GM18511 (cell line): ENCODE measurements around the gene FGD5.

ENCODE experiments used
- ATAC-seq: cut with Tn5 transposase; IDR thresholded peaks from one replicate; pipeline ENCODE4 v1.9.1; 2021; ENCODE audit warnings: mild to moderate bottlenecking, moderate library complexity; ENCODE audit not compliant: unreplicated experiment

Gene FGD5

GRCh38 chr3:14872706-14873105 lies 53.9 kb downstream of the FGD5 start:
- ATAC-seq = no peak

DNA sequence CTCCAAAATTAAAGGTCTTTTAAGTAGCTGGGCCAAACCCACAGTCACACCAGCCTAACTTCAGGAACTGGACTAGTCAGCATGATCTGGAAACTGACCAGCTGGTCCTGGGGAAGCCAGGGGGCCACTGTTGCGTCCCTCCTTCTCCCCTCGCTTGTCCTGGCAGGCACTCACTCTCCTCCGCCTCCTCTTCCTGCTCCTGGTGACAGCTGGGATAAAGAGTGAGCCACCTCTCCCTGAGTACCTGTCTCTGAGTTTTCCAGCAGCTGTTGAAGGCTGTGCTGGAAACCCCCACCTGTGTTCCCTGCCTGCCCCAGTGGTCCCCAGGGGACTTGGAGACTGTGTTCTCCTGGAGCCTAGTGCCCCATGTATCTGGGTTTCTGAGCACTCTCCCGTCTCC lies 56.0 kb downstream of the FGD5 start:
- no peak for ATAC-seq

GRCh38 chr3:14875411-14876175 lies 56.8 kb downstream of the FGD5 start:
- no peak for ATAC-seq

GRCh38 chr3:14876921-14877333 lies 58.2 kb downstream of the FGD5 start:
- ATAC-seq = no peak

- no peak for ATAC-seq
These were observed 58.7 kb downstream of the FGD5 start for GRCh38 chr3:14877469-14877868.

GRCh38 chr3:14879211-14879874 lies 60.6 kb downstream of the FGD5 start:
- ATAC-seq = no peak

GRCh38 chr3:14880447-14881106 lies 61.8 kb downstream of the FGD5 start:
- ATAC-seq = no peak

- no peak for ATAC-seq
These were observed 64.5 kb downstream of the FGD5 start for GRCh38 chr3:14883226-14883625.

GRCh38 chr3:14884665-14885064 lies 65.9 kb downstream of the FGD5 start:
- ATAC-seq = no peak

DNA sequence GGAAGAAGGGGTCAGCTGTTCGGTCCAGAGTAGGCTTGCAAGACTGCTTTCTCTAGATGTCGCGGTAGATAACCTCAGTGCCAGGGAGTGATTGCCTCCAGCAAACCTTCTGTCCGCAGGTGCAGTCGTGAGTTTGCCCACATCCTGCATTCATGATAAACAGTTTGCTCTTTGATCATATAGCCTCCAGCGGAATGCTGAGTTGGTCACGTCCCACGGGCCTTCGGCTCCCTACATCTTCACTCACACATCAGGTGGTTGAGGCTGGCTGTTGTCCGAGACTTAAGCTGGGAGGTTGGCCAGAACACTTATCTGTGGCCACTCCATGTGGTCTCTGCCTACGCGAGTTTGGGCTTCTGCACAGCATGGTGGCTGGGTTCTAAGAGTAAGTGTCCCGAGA lies 66.5 kb downstream of the FGD5 start:
- no peak for ATAC-seq

GRCh38 chr3:14886101-14886500 lies 67.3 kb downstream of the FGD5 start:
- no peak for ATAC-seq

DNA sequence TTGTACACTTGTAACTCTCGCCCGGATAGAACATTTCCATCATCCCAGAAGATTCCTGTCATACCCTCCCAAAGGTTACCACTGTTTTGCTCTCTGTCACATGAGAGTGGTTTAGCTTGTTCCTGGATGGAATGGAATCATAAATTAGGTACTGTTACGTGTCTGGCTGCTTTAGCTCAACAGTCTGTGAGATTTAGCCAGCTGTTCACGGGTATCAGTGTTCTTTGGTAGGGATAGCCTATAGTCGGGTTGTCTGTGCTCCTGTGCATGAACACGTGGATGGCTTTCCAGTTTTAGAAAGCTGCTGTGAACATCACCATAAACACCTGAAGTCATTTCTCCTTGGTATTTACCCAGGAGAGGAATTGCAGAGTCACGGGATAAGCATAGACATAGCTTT lies 70.4 kb downstream of the FGD5 start:
- ATAC-seq = no peak

DNA sequence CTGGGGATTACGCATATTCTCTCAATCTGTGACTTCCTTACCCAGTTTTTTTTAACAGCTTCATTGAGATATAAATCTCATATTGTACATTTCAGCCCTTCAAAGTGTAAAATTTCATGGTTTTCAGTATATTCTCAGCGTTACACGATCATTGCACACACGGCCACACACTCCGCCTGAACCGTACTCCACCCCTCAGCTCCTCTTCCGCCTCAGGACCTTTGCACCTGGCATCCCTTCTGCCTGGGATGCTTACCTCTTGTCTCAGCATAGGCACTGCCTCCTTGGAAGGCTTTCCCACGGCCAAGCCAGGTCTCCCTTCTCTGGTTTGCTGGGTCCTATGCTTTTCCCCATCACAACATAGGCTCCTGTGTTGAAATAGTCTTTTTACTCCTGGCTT lies 71.2 kb downstream of the FGD5 start:
- no peak for ATAC-seq

DNA sequence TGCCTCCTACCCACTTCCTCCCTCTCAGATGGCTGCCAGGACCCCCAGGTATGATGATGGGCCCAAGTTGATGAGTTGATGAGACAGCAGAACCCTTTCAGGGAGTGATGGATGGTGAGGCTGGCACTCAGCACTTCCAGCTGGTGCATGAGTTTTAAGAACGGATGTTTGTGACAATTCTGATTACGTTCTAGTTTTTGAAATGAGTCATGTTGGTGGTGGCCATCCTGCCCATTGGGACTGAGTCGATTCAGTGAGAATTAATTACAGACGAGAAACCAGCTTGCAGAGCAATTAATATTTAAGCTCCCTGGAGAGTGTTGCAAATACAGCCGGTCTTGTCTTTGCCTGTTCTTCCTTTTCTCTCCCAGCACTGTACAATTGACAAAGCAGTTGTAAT lies 71.7 kb downstream of the FGD5 start:
- ATAC-seq = no peak

GRCh38 chr3:14891135-14892132 lies 72.7 kb downstream of the FGD5 start:
- ATAC-seq = no peak

DNA sequence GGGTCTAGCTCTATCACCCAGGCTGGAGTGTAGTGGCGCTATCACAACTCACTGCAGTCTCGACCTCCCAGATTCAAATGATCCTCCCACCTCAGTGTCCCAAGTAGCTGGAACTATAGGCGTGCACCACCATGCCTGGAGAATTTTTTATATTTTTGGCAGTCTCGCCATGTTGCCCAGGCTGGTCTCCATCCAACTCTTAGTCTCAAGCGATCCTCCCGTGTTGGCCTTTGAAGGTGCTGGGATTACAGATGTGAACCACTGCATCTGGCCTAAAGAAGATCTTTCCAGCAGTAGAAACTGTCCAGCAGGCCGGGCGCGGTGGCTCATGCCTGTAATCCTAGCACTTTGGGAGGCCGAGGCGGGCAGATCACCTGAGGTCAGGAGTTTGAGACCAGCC lies 73.5 kb downstream of the FGD5 start:
- no peak for ATAC-seq

DNA sequence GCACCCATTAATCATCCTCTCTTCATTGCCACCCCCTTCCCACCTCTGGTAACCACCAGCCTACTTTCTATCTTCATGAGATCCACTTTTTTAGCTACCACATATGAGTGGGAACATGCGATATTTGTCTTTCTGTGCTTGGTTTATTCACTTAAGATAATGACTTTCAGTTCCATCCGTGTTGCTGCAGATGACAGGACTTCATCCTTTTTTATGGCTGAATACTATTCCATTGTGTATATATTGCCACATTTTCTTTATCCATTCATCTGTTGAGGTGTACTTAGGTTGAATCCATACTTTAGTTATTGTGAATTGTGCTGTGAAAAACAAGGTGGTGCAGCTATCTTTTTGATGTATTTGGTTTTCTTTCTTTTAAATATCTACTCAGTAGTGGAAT lies 75.3 kb downstream of the FGD5 start:
- no peak for ATAC-seq

GRCh38 chr3:14897266-14897665 lies 78.5 kb downstream of the FGD5 start:
- no peak for ATAC-seq

GRCh38 chr3:14898929-14899328 lies 80.2 kb downstream of the FGD5 start:
- ATAC-seq = no peak

DNA sequence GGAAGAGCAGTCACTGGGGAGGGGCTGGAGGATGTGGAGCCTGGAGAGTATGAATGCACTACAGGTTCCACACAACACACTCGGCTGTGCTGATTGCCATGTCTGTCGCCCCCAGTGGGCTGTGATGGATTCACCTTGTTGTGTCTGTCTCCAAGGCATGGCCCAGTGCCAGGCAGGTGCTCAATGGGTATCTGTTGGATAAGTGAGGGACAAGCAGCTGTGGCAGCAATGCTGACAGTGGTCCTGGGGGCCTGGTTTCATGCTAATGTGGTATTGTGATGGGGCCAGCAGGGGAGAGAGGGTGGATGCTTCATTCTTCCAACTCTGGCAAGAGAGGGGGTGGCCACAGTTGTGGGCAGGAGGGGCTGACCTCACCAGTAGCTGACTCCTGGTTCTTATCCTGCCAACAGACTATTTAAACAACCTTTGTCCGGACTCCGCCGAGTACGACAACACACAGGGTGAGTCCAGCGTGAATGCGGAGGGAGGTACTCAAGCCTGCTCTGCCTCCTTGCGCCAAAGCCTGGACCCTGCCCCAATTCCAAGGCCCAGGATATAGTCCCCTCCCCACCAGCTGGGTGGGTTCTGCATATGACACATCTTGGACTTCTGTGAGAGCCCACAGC lies 81.3 kb downstream of the FGD5 start:
- no peak for ATAC-seq
